ENCODE results near the gene SLFN12L. TPM values are rescaled to one million over a fixed set of nuclear protein-coding genes. Genes with fewer than 3 reads are reported as not detected.
"Not testable (repeated sequence)": the region's sequence is repeated elsewhere in the genome, so short reads cannot be mapped to it uniquely, and the experiment has no call there.

SLFN12L gene
- total RNA-seq, 1 experiment from 2014 or later, result not detected

- peaks cover 3% of the 10 kb centered on the region for H4K20me1 ChIP-seq (ENCODE audit: control insufficient read depth, insufficient read depth, insufficient read length)
- H3K23ac ChIP-seq (ENCODE audit: insufficient read length, low read depth, low read length), result no peak overlapping the region
- WGBS (ENCODE audit: extremely low coverage, insufficient read length, low lambda C conversion rate), result 100% methylated on average over 1 of the region's 11 CpGs
- no peak overlapping the region for H2BK120ac ChIP-seq (ENCODE audit: low read depth, low read length, poor library complexity, severe bottlenecking)
- no peak overlapping the region for H2BK15ac ChIP-seq (ENCODE audit: low read depth, low read length)
- no peak for DNase-seq
- H3K9ac ChIP-seq (ENCODE audit: extremely low read depth, insufficient read length, low read length), result no peak overlapping the region
- H3K9me3 ChIP-seq (ENCODE audit: control insufficient read depth, low read depth, low read length), result no peaks in the 10 kb centered on the region
- no peak for TF ChIP-seq CTCF (conservative IDR thresholded peaks at IDR 0.05)
- no peak overlapping the region for H4K5ac ChIP-seq (ENCODE audit: insufficient read length, low read depth, low read length)
- H2BK20ac ChIP-seq (ENCODE audit: low read depth, low read length, poor library complexity, severe bottlenecking), result no peak overlapping the region
- peaks cover 6% of the 10 kb centered on the region for H3K79me1 ChIP-seq (ENCODE audit: insufficient read depth, low read depth, low read length, poor library complexity, severe bottlenecking)
- no peak overlapping the region for H2AK5ac ChIP-seq (ENCODE audit: insufficient read length, low read length)
- H2BK5ac ChIP-seq (ENCODE audit: insufficient read length, low read length), result no peak overlapping the region
- no peak overlapping the region for H3K4ac ChIP-seq (ENCODE audit: low read depth, low read length)
- no peaks in the 10 kb centered on the region for H3K23me2 ChIP-seq (ENCODE audit: insufficient read length, low read depth, low read length, poor library complexity, severe bottlenecking)
- H3K79me2 ChIP-seq (ENCODE audit: insufficient read depth, low read length), result peaks cover 10% of the 10 kb centered on the region; the same call in 1 of the 2 replicates
- H3K27me3 ChIP-seq (ENCODE audit: insufficient read depth, low read length), result no peaks in the 10 kb centered on the region
- no peaks in the 10 kb centered on the region for H3K4me1 ChIP-seq (ENCODE audit: insufficient read depth, low read length)
- H3K14ac ChIP-seq (ENCODE audit: insufficient read depth, low read length), result no peak overlapping the region
- H4K8ac ChIP-seq (replicated peaks; ENCODE audit: insufficient read length, low read depth, low read length), result no peak overlapping the region
- no peak overlapping the region for H2AFZ ChIP-seq (ENCODE audit: low read length)
- peak overlapping the region; percentile 87 for H3K4me2 ChIP-seq (ENCODE audit: insufficient read depth, insufficient read length, low read length)
- H3K4me1 Mint-ChIP-seq, result peaks cover 7 to 18% of the 10 kb centered on the region in 2 experiments
- no peak overlapping the region for H2BK12ac ChIP-seq (ENCODE audit: insufficient read length, low read depth, low read length)
- no peak overlapping the region for H3K56ac ChIP-seq (ENCODE audit: insufficient read length, low read depth, low read length)
- no peak overlapping the region for H3K18ac ChIP-seq (ENCODE audit: insufficient read length, low read depth, low read length)
- H3K27ac ChIP-seq (ENCODE audit: insufficient read length, low read depth, low read length), result no peak overlapping the region
- no peaks in the 10 kb centered on the region for H3K9me3 Mint-ChIP-seq
- no peak overlapping the region for H3T11ph ChIP-seq (ENCODE audit: low read length)
- H3K27ac Mint-ChIP-seq, result no peak overlapping the region; a peak in 1 of 7 replicates
- peaks cover 29% of the 10 kb centered on the region for H3K27me3 Mint-ChIP-seq (ENCODE audit: low read depth)
- H4K91ac ChIP-seq (ENCODE audit: insufficient read length, low read depth, low read length), result no peak overlapping the region
- H3K36me3 Mint-ChIP-seq (ENCODE audit: insufficient read depth in 1 of 3, low read depth in 3 of 3), result peaks cover 0 to 4% (median 4%) of the 10 kb centered on the region in 3 experiments; a peak in 5 of 7 replicates
- peak overlapping the region; percentile 88 to 94 for H3K4me3 Mint-ChIP-seq
Observed at GRCh38 chr17:35566968-35567367, 29.5 kb upstream of the SLFN12L start.

GRCh38 chr17:35563181-35563580 is 25.7 kb upstream of the SLFN12L start:
- H2BK20ac ChIP-seq (ENCODE audit: low read depth, low read length, poor library complexity, severe bottlenecking); H3K18ac ChIP-seq (ENCODE audit: insufficient read length, low read depth, low read length); H3K27ac ChIP-seq (ENCODE audit: insufficient read length, low read depth, low read length); H3K14ac ChIP-seq (ENCODE audit: insufficient read depth, low read length); H2BK15ac ChIP-seq (ENCODE audit: low read depth, low read length); H3K27me3 ChIP-seq (ENCODE audit: insufficient read depth, low read length); H3K9me3 Mint-ChIP-seq; H3K4me2 ChIP-seq (ENCODE audit: insufficient read depth, insufficient read length, low read length); H3K23me2 ChIP-seq (ENCODE audit: insufficient read length, low read depth, low read length, poor library complexity, severe bottlenecking); H3K56ac ChIP-seq (ENCODE audit: insufficient read length, low read depth, low read length); H3K36me3 Mint-ChIP-seq (ENCODE audit: insufficient read depth in 1 of 3, low read depth in 3 of 3); H4K8ac ChIP-seq (replicated peaks; ENCODE audit: insufficient read length, low read depth, low read length); H3K4ac ChIP-seq (ENCODE audit: low read depth, low read length); H4K5ac ChIP-seq (ENCODE audit: insufficient read length, low read depth, low read length); H3K9me3 ChIP-seq (ENCODE audit: control insufficient read depth, low read depth, low read length); H3K4me1 Mint-ChIP-seq; H4K91ac ChIP-seq (ENCODE audit: insufficient read length, low read depth, low read length); H2BK5ac ChIP-seq (ENCODE audit: insufficient read length, low read length); H3T11ph ChIP-seq (ENCODE audit: low read length); H2BK12ac ChIP-seq (ENCODE audit: insufficient read length, low read depth, low read length); H3K9ac ChIP-seq (ENCODE audit: extremely low read depth, insufficient read length, low read length); H2AFZ ChIP-seq (ENCODE audit: low read length); H4K20me1 ChIP-seq (ENCODE audit: control insufficient read depth, insufficient read depth, insufficient read length); H2AK5ac ChIP-seq (ENCODE audit: insufficient read length, low read length); H2BK120ac ChIP-seq (ENCODE audit: low read depth, low read length, poor library complexity, severe bottlenecking); DNase-seq; H3K79me1 ChIP-seq (ENCODE audit: insufficient read depth, low read depth, low read length, poor library complexity, severe bottlenecking); H3K4me1 ChIP-seq (ENCODE audit: insufficient read depth, low read length); H3K4me3 Mint-ChIP-seq; H3K79me2 ChIP-seq (ENCODE audit: insufficient read depth, low read length); H3K27ac Mint-ChIP-seq; H3K23ac ChIP-seq (ENCODE audit: insufficient read length, low read depth, low read length): not testable (repeated sequence)
- H3K27me3 Mint-ChIP-seq (ENCODE audit: low read depth), result peaks cover 33% of the 10 kb centered on the region
- no CpG with 5 or more reads among the region's 16 CpGs for WGBS (ENCODE audit: extremely low coverage, insufficient read length, low lambda C conversion rate)
